ENCODE measurements around the gene RNPEP. TPM values are rescaled to one million over a fixed set of nuclear protein-coding genes. Genes with fewer than 3 reads are reported as not detected.

RNPEP gene
- total RNA-seq, 2 experiments from 2014 or later, result 14.7 to 52.1 TPM

GRCh38 chr1:201970334-201971159 lies 11.9 kb upstream of the RNPEP start:
- H3K36me3 ChIP-seq (ENCODE audit: insufficient read depth, low read length), result peaks cover 51% of the 10 kb centered on the region
- ChIA-PET POLR2A (no interaction called here), CTCF (ENCODE audit: unreplicated experiment) (no interaction called here)
- no peak overlapping the region for H3K4me3 ChIP-seq (ENCODE audit: low read depth, low read length, poor library complexity, severe bottlenecking)
- H3K4me1 ChIP-seq (ENCODE audit: insufficient read depth, low read length, poor library complexity, severe bottlenecking), result peaks cover 8% of the 10 kb centered on the region
- H3K9me2 ChIP-seq (ENCODE audit: insufficient read depth, low read length), result no peaks in the 10 kb centered on the region
- H3K27ac ChIP-seq (ENCODE audit: low read depth, low read length, poor library complexity, severe bottlenecking), result no peak overlapping the region
- TF ChIP-seq EZH2phosphoT487 (IDR thresholded peaks at IDR 0.05; ENCODE audit: borderline replicate concordance, low read depth, low read length), result no peak
- TF ChIP-seq CTCF (conservative IDR thresholded peaks at IDR 0.05; ENCODE audit: low read length), result no peak
- DNase-seq (ENCODE audit: low spot score), result no peak
- no peak overlapping the region for H2AFZ ChIP-seq (ENCODE audit: low read length)
- no peaks in the 10 kb centered on the region for H3K9me3 ChIP-seq (ENCODE audit: low read length)
- no peaks in the 10 kb centered on the region for H4K20me1 ChIP-seq (ENCODE audit: insufficient read depth, low read length)
- H3K79me2 ChIP-seq (ENCODE audit: insufficient read depth, low read depth, low read length), result no peaks in the 10 kb centered on the region; the same call in 1 of the 2 replicates
- intact Hi-C loops (cut with micrococcal nuclease; ENCODE audit: unreplicated experiment), result loop anchor here (5.0 kb wide), 2 partner anchors 93 to 143 kb away; partner anchors contain the start of gene IPO9
- BruUV-seq (replicated peaks), result no TSS peak
- no peak overlapping the region for H3K4me2 ChIP-seq (ENCODE audit: low read length)

GRCh38 chr1:201982082-201982622 lies 296 bp upstream of the RNPEP start:
- no peaks in the 10 kb centered on the region for H3K79me2 ChIP-seq (ENCODE audit: insufficient read depth, low read depth, low read length)
- no peaks in the 10 kb centered on the region for H3K9me2 ChIP-seq (ENCODE audit: insufficient read depth, low read length)
- no peak overlapping the region for H3K27ac ChIP-seq (ENCODE audit: low read depth, low read length, poor library complexity, severe bottlenecking)
- no TSS peak for BruUV-seq (replicated peaks)
- intact Hi-C loops (cut with micrococcal nuclease; ENCODE audit: unreplicated experiment), result no loop called here
- DNase-seq (ENCODE audit: low spot score), result peak; percentile 66
- no peaks in the 10 kb centered on the region for H3K9me3 ChIP-seq (ENCODE audit: low read length)
- CTCF ChIA-PET (ENCODE audit: unreplicated experiment), result no interaction called here
- H3K4me3 ChIP-seq (ENCODE audit: low read depth, low read length, poor library complexity, severe bottlenecking), result peak overlapping the region; percentile 86
- TF ChIP-seq CTCF (conservative IDR thresholded peaks at IDR 0.05; ENCODE audit: low read length), result no peak
- no peak for TF ChIP-seq EZH2phosphoT487 (IDR thresholded peaks at IDR 0.05; ENCODE audit: borderline replicate concordance, low read depth, low read length)
- no peaks in the 10 kb centered on the region for H4K20me1 ChIP-seq (ENCODE audit: insufficient read depth, low read length)
- peaks cover 12% of the 10 kb centered on the region for H3K4me1 ChIP-seq (ENCODE audit: insufficient read depth, low read length, poor library complexity, severe bottlenecking)
- peak overlapping the region; percentile 87; the same call in 1 of the 2 replicates for H2AFZ ChIP-seq (ENCODE audit: low read length)
- POLR2A ChIA-PET, result interaction anchor here (0.6 to 2.0 kb wide), 3 partner anchors 8 to 440 kb away, joined by 3 to 5 read pairs (median 4); no protein-coding TSS in a partner anchor
- peak overlapping the region; percentile 62 for H3K4me2 ChIP-seq (ENCODE audit: low read length)
- H3K36me3 ChIP-seq (ENCODE audit: insufficient read depth, low read length), result no peaks in the 10 kb centered on the region
